MM.1S (cell line): Measurements from ENCODE around the gene C6orf62.

Source experiments
- EZH2 ChIP-seq: fragments of 300-600 bp; sonication (generic); optimal IDR thresholded peaks from 2 replicates; pipeline ENCODE3; 2017; ENCODE audit warnings: low read depth, mild to moderate bottlenecking, antibody characterized with exemption, low read length, mixed read lengths
- TF ChIP-seq, protein P1 (sequence below): fragments of 300-600 bp; sonication (generic); IDR thresholded peaks from 2 replicates; pipeline ENCODE4 v1.5.1; 2016; ENCODE audit warnings: antibody characterized with exemption, low read length, mixed read lengths

GRCh38 chr6:24719125-24719971 is at the start of gene C6orf62:
- TF ChIP-seq EZH2 = no peak
- TF ChIP-seq, protein P1, sequence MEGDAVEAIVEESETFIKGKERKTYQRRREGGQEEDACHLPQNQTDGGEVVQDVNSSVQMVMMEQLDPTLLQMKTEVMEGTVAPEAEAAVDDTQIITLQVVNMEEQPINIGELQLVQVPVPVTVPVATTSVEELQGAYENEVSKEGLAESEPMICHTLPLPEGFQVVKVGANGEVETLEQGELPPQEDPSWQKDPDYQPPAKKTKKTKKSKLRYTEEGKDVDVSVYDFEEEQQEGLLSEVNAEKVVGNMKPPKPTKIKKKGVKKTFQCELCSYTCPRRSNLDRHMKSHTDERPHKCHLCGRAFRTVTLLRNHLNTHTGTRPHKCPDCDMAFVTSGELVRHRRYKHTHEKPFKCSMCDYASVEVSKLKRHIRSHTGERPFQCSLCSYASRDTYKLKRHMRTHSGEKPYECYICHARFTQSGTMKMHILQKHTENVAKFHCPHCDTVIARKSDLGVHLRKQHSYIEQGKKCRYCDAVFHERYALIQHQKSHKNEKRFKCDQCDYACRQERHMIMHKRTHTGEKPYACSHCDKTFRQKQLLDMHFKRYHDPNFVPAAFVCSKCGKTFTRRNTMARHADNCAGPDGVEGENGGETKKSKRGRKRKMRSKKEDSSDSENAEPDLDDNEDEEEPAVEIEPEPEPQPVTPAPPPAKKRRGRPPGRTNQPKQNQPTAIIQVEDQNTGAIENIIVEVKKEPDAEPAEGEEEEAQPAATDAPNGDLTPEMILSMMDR = no peak
